ENCODE results near the gene PRIMA1. TPM values are rescaled to one million over a fixed set of nuclear protein-coding genes. Genes with fewer than 3 reads are reported as not detected.

The PRIMA1 gene
- total and polyA plus RNA-seq, 9 of the 15 experiments (the other 6 are each of a cell fraction or from before 2014, with no cell fraction given) = not detected

DNA sequence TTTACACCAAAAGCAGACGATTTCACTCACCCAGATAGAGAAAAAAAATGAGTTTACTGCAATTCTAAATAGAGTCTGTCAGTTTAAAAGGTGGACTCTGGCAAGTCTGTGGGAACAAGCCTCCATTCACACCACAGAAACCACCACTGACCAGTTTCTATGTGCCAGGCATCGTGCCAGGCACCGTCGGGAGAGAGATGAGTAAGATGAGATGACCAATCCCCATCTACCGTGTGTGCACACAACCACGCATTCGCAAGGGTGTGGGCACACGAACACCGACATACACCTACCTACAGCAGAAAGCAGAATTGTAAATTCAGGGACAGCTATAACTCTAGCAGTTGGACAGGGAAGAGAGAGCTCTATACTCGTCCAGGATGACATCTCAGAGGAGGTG lies 58.3 kb downstream of the PRIMA1 start:
- FAIRE-seq (no peak), ATAC-seq (no peak), DNase-seq (ENCODE audit: extremely low read depth in 1 of 4, low spot score in 3 of 4) (no peak)
- no peak overlapping the region for H3K4me3 ChIP-seq
- H3K4me2 ChIP-seq (ENCODE audit: insufficient read depth, low read length) = no peak overlapping the region
- H4K20me1 ChIP-seq (replicated peaks; ENCODE audit: control insufficient read depth, insufficient read depth, low read length) = no peaks in the 10 kb centered on the region
- H3K9me3 ChIP-seq (replicated peaks; ENCODE audit: control insufficient read depth, insufficient read depth, low read depth, low read length) = no peaks in the 10 kb centered on the region
- POLR2A ChIA-PET = no interaction called here
- H3K9me1 ChIP-seq (ENCODE audit: control insufficient read depth, insufficient read depth, low read length) = no peaks in the 10 kb centered on the region
- no peak overlapping the region for H3K9ac ChIP-seq (ENCODE audit: insufficient read depth in 1 of 2, low read depth in 2 of 2, low read length in 2 of 2)
- H3K27ac ChIP-seq (ENCODE audit: extremely low read depth, low read depth, low read length) = no peak overlapping the region
- no peaks in the 10 kb centered on the region; a peak in 2 of 5 replicates for H3K27me3 ChIP-seq (ENCODE audit: control insufficient read depth in 2 of 2, insufficient read depth in 2 of 2, low read length in 2 of 2)
- CTCF ChIA-PET (ENCODE audit: low intra/inter-chr PET ratio) = no interaction called here
- WGBS (ENCODE audit: insufficient coverage, low coverage, missing lambda C conversion rate) = 1% methylated on average over 9 of the region's 10 CpGs
- intact Hi-C loops (cut with micrococcal nuclease) = no loop called here
- no peak overlapping the region for H2AFZ ChIP-seq (ENCODE audit: low read depth, low read length)
- H3K79me2 ChIP-seq (ENCODE audit: control insufficient read depth, insufficient read depth, low read length) = no peaks in the 10 kb centered on the region
- no TSS peak for BruUV-seq (replicated peaks)
- in situ Hi-C loops (cut with MboI) = no loop called here
- no peaks in the 10 kb centered on the region; a peak in 2 of 5 replicates for H3K4me1 ChIP-seq (replicated peaks in 1 of 2; ENCODE audit: control insufficient read depth in 2 of 2, insufficient read depth in 2 of 2, low read length in 2 of 2)
- no peaks in the 10 kb centered on the region for H3K36me3 ChIP-seq (ENCODE audit: control insufficient read depth, insufficient read depth, low read length)
- TF ChIP-seq HDAC8 (tag; IDR thresholded peaks at IDR 0.05) (no peak), SRSF7 (optimal IDR thresholded peaks at IDR 0.05; ENCODE audit: low read depth, low read length) (no peak), SLC30A9 (CRISPR knock-in tag; IDR thresholded peaks at IDR 0.05) (no peak), HNRNPL (IDR thresholded peaks at IDR 0.05; ENCODE audit: low read depth, low read length) (no peak), ZNF3 (CRISPR knock-in tag; IDR thresholded peaks at IDR 0.05) (no peak), SP2 (IDR thresholded peaks at IDR 0.05; ENCODE audit: extremely low read depth, low read depth, low read length, poor library complexity, severe bottlenecking) (no peak), SP1 (CRISPR knock-in tag; IDR thresholded peaks at IDR 0.05) (no peak), JUN (IDR thresholded peaks at IDR 0.05; ENCODE audit: borderline replicate concordance, low read depth, low read length) (no peak), JUN (CRISPR knock-in tag; IDR thresholded peaks at IDR 0.05; ENCODE audit: borderline replicate concordance) (no peak), CTBP1 (IDR thresholded peaks at IDR 0.05; ENCODE audit: borderline replicate concordance) (no peak), XRCC4 (IDR thresholded peaks at IDR 0.05; ENCODE audit: extremely low read depth, insufficient read depth, insufficient read length) (no peak), SNIP1 (IDR thresholded peaks at IDR 0.05; ENCODE audit: low read depth) (no peak), BDP1 (IDR thresholded peaks at IDR 0.05; ENCODE audit: insufficient read depth, insufficient read length) (no peak), TOE1 (IDR thresholded peaks at IDR 0.05; ENCODE audit: borderline replicate concordance) (no peak), TOE1 (CRISPR knock-in tag; IDR thresholded peaks at IDR 0.05; ENCODE audit: borderline replicate concordance, low read depth) (no peak)
- TF ChIP-seq, protein P1, sequence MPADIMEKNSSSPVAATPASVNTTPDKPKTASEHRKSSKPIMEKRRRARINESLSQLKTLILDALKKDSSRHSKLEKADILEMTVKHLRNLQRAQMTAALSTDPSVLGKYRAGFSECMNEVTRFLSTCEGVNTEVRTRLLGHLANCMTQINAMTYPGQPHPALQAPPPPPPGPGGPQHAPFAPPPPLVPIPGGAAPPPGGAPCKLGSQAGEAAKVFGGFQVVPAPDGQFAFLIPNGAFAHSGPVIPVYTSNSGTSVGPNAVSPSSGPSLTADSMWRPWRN (IDR thresholded peaks at IDR 0.05; ENCODE audit: low read depth) = no peak
- TF ChIP-seq, protein P2, sequence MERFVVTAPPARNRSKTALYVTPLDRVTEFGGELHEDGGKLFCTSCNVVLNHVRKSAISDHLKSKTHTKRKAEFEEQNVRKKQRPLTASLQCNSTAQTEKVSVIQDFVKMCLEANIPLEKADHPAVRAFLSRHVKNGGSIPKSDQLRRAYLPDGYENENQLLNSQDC (CRISPR knock-in tag; IDR thresholded peaks at IDR 0.05) = no peak
- TF ChIP-seq, protein P3, sequence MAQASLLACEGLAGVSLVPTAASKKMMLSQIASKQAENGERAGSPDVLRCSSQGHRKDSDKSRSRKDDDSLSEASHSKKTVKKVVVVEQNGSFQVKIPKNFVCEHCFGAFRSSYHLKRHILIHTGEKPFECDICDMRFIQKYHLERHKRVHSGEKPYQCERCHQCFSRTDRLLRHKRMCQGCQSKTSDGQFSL (CRISPR knock-in tag; IDR thresholded peaks at IDR 0.05) = no peak
- TF ChIP-seq, protein P3 (tag; IDR thresholded peaks at IDR 0.05) = no peak
- TF ChIP-seq, protein P4, sequence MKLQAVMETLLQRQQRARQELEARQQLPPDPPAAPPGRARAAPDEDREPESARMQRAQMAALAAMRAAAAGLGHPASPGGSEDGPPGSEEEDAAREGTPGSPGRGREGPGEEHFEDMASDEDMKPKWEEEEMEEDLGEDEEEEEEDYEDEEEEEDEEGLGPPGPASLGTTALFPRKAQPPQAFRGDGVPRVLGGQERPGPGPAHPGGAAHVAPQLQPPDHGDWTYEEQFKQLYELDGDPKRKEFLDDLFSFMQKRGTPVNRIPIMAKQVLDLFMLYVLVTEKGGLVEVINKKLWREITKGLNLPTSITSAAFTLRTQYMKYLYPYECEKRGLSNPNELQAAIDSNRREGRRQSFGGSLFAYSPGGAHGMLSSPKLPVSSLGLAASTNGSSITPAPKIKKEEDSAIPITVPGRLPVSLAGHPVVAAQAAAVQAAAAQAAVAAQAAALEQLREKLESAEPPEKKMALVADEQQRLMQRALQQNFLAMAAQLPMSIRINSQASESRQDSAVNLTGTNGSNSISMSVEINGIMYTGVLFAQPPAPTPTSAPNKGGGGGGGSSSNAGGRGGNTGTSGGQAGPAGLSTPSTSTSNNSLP (IDR thresholded peaks at IDR 0.05; ENCODE audit: borderline replicate concordance, low read depth, low read length) = no peak
- TF ChIP-seq, protein P5, sequence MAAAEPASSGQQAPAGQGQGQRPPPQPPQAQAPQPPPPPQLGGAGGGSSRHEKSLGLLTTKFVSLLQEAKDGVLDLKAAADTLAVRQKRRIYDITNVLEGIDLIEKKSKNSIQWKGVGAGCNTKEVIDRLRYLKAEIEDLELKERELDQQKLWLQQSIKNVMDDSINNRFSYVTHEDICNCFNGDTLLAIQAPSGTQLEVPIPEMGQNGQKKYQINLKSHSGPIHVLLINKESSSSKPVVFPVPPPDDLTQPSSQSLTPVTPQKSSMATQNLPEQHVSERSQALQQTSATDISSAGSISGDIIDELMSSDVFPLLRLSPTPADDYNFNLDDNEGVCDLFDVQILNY (CRISPR knock-in tag; IDR thresholded peaks at IDR 0.05) = no peak
